ENCODE data around the gene ARHGAP18. TPM values are rescaled to one million over a fixed set of nuclear protein-coding genes. Genes with fewer than 3 reads are reported as not detected.

ARHGAP18 gene
- total RNA-seq, 4 donors from 2014 or later, result 5.2 to 15.9 (median 7.4) TPM

DNA sequence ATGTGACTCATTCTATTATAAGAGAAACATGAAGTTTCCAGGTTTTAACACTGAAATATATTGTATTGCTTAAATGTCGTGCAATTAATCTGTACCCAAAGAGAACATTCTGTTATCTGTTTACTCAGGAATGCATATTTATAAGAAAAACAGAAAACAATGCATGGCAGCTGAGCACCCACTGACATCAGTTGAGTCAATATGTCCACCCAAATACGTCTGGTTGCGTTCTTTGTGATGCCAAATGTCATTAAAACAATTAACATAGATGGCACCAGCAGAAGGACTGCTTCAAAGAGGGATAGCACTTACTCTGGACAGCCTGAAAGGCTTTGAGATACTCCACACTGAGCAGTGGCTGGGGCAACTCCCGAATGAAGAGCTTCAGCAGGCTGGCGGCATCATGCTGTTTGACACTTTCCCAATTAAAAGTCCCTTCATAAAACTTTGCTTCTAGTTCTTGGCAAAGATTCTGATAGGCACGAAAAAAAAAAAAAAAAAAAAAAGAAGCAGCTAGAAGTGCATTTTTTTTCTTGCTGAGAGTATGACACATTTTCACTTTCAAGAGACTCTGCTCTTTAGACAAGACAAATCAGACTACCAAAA, 102.3 kb downstream of the ARHGAP18 start:
- no peak overlapping the region for H3K4me3 ChIP-seq
- H3K4me1 ChIP-seq, result peaks cover 0 to 11% (median 4%) of the 10 kb centered on the region in 4 donors
- TF ChIP-seq, protein P1, sequence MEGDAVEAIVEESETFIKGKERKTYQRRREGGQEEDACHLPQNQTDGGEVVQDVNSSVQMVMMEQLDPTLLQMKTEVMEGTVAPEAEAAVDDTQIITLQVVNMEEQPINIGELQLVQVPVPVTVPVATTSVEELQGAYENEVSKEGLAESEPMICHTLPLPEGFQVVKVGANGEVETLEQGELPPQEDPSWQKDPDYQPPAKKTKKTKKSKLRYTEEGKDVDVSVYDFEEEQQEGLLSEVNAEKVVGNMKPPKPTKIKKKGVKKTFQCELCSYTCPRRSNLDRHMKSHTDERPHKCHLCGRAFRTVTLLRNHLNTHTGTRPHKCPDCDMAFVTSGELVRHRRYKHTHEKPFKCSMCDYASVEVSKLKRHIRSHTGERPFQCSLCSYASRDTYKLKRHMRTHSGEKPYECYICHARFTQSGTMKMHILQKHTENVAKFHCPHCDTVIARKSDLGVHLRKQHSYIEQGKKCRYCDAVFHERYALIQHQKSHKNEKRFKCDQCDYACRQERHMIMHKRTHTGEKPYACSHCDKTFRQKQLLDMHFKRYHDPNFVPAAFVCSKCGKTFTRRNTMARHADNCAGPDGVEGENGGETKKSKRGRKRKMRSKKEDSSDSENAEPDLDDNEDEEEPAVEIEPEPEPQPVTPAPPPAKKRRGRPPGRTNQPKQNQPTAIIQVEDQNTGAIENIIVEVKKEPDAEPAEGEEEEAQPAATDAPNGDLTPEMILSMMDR (IDR thresholded peaks at IDR 0.05), result no peak
- TF ChIP-seq POLR2AphosphoS5 (IDR thresholded peaks at IDR 0.05) (no peak), POLR2A (IDR thresholded peaks at IDR 0.05; ENCODE audit: low read depth) (no peak), EP300 (IDR thresholded peaks at IDR 0.05) (no peak)
- H3K36me3 ChIP-seq, result no peaks in the 10 kb centered on the region
- 31% methylated on average over 6 of the region's 6 CpGs for WGBS
- no peak for DNase-seq (ENCODE audit: extremely low spot score)
- intact Hi-C loops (cut with DNase I), result no loop called here
- no peaks in the 10 kb centered on the region for H3K9me3 ChIP-seq
- H3K27ac ChIP-seq (replicated peaks in 1 of 4), result no peak overlapping the region
- H3K27me3 ChIP-seq, result no peaks in the 10 kb centered on the region

DNA sequence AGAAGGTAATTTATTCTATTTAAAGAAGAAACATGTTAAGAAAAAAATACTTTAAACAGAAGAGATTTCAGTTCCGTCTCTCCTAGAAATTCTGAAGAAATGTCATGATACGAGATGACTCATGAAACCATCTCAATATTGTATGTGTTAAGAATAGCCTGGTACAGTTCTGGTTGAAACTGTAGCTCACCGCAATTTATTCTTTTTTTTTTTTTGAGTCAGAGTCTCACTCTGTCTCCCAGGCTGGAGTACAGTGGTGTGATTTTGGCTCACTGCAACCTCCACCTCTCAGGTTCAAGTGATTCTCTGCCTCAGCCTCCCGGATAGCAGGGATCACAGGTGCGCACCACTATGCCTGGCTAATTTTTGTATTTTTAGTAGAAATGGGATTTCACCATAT, 103.3 kb downstream of the ARHGAP18 start:
- H3K36me3 ChIP-seq, result no peaks in the 10 kb centered on the region
- 92% methylated on average over 5 of the region's 5 CpGs for WGBS

DNA sequence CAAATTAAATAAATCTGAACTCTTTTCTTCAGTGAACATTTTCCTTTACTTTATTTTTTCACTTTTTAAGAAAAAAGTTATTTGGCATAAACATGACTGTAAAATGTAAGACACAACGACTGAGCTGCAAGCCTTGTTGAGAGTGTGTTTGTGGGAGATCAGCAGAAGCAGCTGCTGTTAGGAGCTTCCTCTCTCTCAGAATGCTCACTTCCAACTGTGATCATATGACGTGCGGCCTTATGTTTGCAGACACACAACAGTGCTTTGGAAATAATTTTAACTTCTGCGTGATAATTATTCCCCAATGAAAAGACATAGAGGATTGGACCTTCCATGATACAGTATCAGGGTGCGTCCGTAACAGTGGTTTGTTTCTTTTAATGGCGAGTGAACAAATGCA, 104.0 kb downstream of the ARHGAP18 start:
- H3K36me3 ChIP-seq, result no peaks in the 10 kb centered on the region
- DNase-seq (ENCODE audit: extremely low spot score), result no peak
- no peaks in the 10 kb centered on the region for H3K27me3 ChIP-seq
- no peaks in the 10 kb centered on the region for H3K9me3 ChIP-seq
- WGBS, result 80% methylated on average over 7 of the region's 7 CpGs
- H3K27ac ChIP-seq (replicated peaks in 1 of 4), result no peak overlapping the region
- TF ChIP-seq, protein P1 (IDR thresholded peaks at IDR 0.05), result no peak
- TF ChIP-seq POLR2AphosphoS5 (IDR thresholded peaks at IDR 0.05) (no peak), POLR2A (IDR thresholded peaks at IDR 0.05; ENCODE audit: low read depth) (no peak), EP300 (IDR thresholded peaks at IDR 0.05) (no peak)
- intact Hi-C loops (cut with DNase I), result no loop called here
- H3K4me3 ChIP-seq, result no peak overlapping the region
- peaks cover 0 to 11% (median 4%) of the 10 kb centered on the region in 4 donors for H3K4me1 ChIP-seq

More for the DNA sequence above, 103.3 kb downstream of the ARHGAP18 start:
- no peaks in the 10 kb centered on the region for H3K27me3 ChIP-seq
- H3K9me3 ChIP-seq, result no peaks in the 10 kb centered on the region
- TF ChIP-seq POLR2AphosphoS5 (IDR thresholded peaks at IDR 0.05), result no peak
- TF ChIP-seq EP300 (IDR thresholded peaks at IDR 0.05), result no peak
- TF ChIP-seq POLR2A (IDR thresholded peaks at IDR 0.05; ENCODE audit: low read depth), result no peak
- TF ChIP-seq, protein P1 (IDR thresholded peaks at IDR 0.05), result no peak
- no peak overlapping the region for H3K27ac ChIP-seq (replicated peaks in 1 of 4)
- intact Hi-C loops (cut with DNase I), result no loop called here
- DNase-seq (ENCODE audit: extremely low spot score), result no peak
- peaks cover 0 to 11% (median 4%) of the 10 kb centered on the region in 4 donors for H3K4me1 ChIP-seq
- no peak overlapping the region for H3K4me3 ChIP-seq

DNA sequence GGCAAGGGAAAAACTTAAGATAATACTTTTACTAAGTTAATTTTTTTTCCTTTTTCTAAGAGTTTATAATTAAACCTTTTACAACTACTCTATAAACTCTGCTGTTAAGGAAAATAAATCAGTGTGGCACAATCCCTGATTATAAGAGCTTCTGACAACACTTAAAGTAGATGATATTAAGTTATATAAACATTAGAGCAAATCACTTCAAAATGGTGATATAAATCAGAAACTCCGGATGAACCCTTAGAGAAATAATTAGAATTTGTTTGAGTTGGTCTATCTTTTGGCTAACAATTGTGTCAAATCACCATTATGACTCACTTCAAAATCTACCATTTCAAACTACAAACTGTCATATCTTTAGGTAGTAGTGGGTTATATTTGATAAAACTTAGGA, 104.9 kb downstream of the ARHGAP18 start:
- DNase-seq (ENCODE audit: extremely low spot score), result no peak
- Histone ChIP-seq H3K9me3 (no peaks in the 10 kb centered on the region), H3K27me3 (no peaks in the 10 kb centered on the region), H3K4me3 (no peak overlapping the region), H3K27ac (replicated peaks in 1 of 4) (no peak overlapping the region), H3K36me3 (no peaks in the 10 kb centered on the region), H3K4me1 (peaks cover 0 to 11% (median 4%) of the 10 kb centered on the region in 4 donors)
- intact Hi-C loops (cut with DNase I), result no loop called here
- 83% methylated on average over 1 of the region's 1 CpG for WGBS
- TF ChIP-seq POLR2AphosphoS5 (IDR thresholded peaks at IDR 0.05) (no peak), EP300 (IDR thresholded peaks at IDR 0.05) (no peak), POLR2A (IDR thresholded peaks at IDR 0.05; ENCODE audit: low read depth) (no peak)
- TF ChIP-seq, protein P1 (IDR thresholded peaks at IDR 0.05), result no peak

DNA sequence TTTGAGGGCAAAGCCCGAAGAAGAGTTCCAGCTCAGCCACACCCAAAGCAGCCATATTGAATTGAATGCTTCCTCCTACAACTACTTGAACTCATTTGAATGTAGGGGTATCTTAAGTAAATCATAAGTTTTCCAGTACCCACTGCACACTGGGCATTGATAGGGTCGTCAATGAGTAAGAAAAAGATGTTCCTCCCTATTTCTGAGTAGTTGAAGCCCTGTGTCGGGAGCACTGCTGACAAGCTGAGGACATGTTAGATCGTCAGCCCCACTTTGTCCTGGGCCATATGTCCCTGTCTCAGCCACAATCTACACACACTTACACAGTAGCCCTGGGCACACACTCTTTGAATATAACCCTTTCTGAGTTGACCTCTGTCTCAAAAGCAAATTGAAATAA, 105.7 kb downstream of the ARHGAP18 start:
- intact Hi-C loops (cut with DNase I), result no loop called here
- Histone ChIP-seq H3K27ac (replicated peaks in 1 of 4) (no peak overlapping the region), H3K27me3 (no peaks in the 10 kb centered on the region), H3K36me3 (peaks cover 0 to 3% (median 0%) of the 10 kb centered on the region in 4 donors), H3K4me3 (no peak overlapping the region), H3K4me1 (peaks cover 0 to 11% (median 4%) of the 10 kb centered on the region in 4 donors), H3K9me3 (no peaks in the 10 kb centered on the region)
- 89% methylated on average over 4 of the region's 4 CpGs for WGBS
- TF ChIP-seq POLR2AphosphoS5 (IDR thresholded peaks at IDR 0.05), result no peak
- DNase-seq (ENCODE audit: extremely low spot score), result no peak

Measured in esophagus muscularis mucosa (tissue), 4 donors.